ENCODE data around the gene TTF2. TPM values are rescaled to one million over a fixed set of nuclear protein-coding genes. Genes with fewer than 3 reads are reported as not detected.

The TTF2 gene
- polyA plus RNA-seq, 1 donor (not counting 4 experiments of a cell fraction or from before 2014, with no cell fraction given) = 23.0 TPM

- Histone ChIP-seq H3K9me1 (ENCODE audit: control insufficient read depth, extremely low read depth, insufficient read depth, low read length) (no peaks in the 10 kb centered on the region), H3K27ac (ENCODE audit: control insufficient read depth, insufficient read depth, low read length) (no peak overlapping the region), H3K4me3 (ENCODE audit: control insufficient read depth in 2 of 3, extremely low read depth in 1 of 3, insufficient read depth in 2 of 3, low read depth in 1 of 3, low read length in 3 of 3) (no peak overlapping the region), H3K4me1 (ENCODE audit: control insufficient read depth, extremely low read depth, insufficient read depth, low read length) (peaks cover 9% of the 10 kb centered on the region), H3K27me3 (ENCODE audit: control insufficient read depth, extremely low read depth, insufficient read depth, low read length) (no peaks in the 10 kb centered on the region), H3K9me3 (ENCODE audit: control insufficient read depth, low read depth, low read length) (no peaks in the 10 kb centered on the region), H2AFZ (ENCODE audit: control insufficient read depth, low read length) (no peak overlapping the region), H3K9ac (ENCODE audit: control insufficient read depth, extremely low read depth, insufficient read depth, low read length) (no peak overlapping the region), H4K20me1 (ENCODE audit: control insufficient read depth, extremely low read depth, insufficient read depth, low read length) (no peaks in the 10 kb centered on the region), H3K36me3 (ENCODE audit: control insufficient read depth in 2 of 2, extremely low read depth in 1 of 2, insufficient read depth in 2 of 2, low read length in 2 of 2) (no peaks in the 10 kb centered on the region), H3K79me2 (ENCODE audit: control insufficient read depth, insufficient read depth, low read length) (no peaks in the 10 kb centered on the region), H3K4me2 (ENCODE audit: control insufficient read depth, extremely low read depth, insufficient read depth, low read depth, low read length) (no peak overlapping the region)
- FAIRE-seq (no peak), DNase-seq (ENCODE audit: low read depth, low spot score) (no peak)
- TF ChIP-seq CTCF (optimal IDR thresholded peaks at IDR 0.05 in 1 of 3, IDR thresholded peaks at IDR 0.05 in 1 of 3, conservative IDR thresholded peaks at IDR 0.05 in 1 of 3; ENCODE audit: extremely low read depth in 1 of 3, insufficient read depth in 2 of 3, low read length in 3 of 3) (no peak), EZH2 (IDR thresholded peaks at IDR 0.05; ENCODE audit: low read length) (no peak)
- dilution Hi-C loops (cut with MboI; ENCODE audit: extremely low pct_ligation_motif_present, low sequenced_read_pairs) = no loop called here
These were observed 87.3 kb downstream of the TTF2 start for GRCh38 chr1:117147341-117147831.

DNA sequence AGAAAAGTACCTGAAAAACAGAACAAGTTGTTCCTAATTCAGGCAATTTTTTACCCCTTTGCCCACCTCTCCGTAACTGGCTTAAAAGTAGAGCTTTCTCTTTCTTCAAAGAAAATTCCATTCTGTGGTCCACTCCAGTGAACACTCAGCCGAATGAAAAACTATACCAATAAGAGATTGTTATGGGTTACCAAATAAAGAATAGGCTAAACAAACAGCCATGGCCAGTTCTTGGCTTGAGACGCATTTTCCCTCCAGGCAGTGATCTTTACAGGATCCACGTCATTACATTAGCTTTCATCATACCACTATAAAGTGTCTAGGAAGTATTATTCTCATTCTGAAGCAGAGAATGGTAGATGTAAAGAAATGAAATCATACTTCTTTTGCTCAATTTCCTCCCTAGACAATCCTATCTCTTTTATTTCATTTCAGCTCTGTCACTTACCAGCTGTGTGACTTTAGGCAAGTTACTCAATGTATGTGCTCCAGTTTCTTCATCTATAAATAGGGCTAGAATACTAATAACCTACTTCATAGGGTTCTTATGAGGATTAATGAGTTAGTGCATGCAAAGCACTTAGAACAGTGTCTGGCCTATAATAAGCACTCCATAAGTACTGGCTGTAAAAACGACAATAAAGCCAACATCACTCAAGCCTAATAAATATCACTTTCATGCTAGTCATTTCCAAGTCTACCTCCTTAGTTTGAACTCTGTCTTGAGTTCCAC lies 87.9 kb downstream of the TTF2 start:
- Histone ChIP-seq H3K27ac (ENCODE audit: control insufficient read depth, insufficient read depth, low read length) (no peak overlapping the region), H2AFZ (ENCODE audit: control insufficient read depth, low read length) (no peak overlapping the region), H3K79me2 (ENCODE audit: control insufficient read depth, insufficient read depth, low read length) (no peaks in the 10 kb centered on the region), H3K27me3 (ENCODE audit: control insufficient read depth, extremely low read depth, insufficient read depth, low read length) (no peaks in the 10 kb centered on the region), H3K4me2 (ENCODE audit: control insufficient read depth, extremely low read depth, insufficient read depth, low read depth, low read length) (no peak overlapping the region), H3K9ac (ENCODE audit: control insufficient read depth, extremely low read depth, insufficient read depth, low read length) (no peak overlapping the region), H3K36me3 (ENCODE audit: control insufficient read depth in 2 of 2, extremely low read depth in 1 of 2, insufficient read depth in 2 of 2, low read length in 2 of 2) (no peaks in the 10 kb centered on the region), H3K9me1 (ENCODE audit: control insufficient read depth, extremely low read depth, insufficient read depth, low read length) (no peaks in the 10 kb centered on the region), H4K20me1 (ENCODE audit: control insufficient read depth, extremely low read depth, insufficient read depth, low read length) (no peaks in the 10 kb centered on the region), H3K4me3 (ENCODE audit: control insufficient read depth in 2 of 3, extremely low read depth in 1 of 3, insufficient read depth in 2 of 3, low read depth in 1 of 3, low read length in 3 of 3) (no peak overlapping the region), H3K9me3 (ENCODE audit: control insufficient read depth, low read depth, low read length) (no peaks in the 10 kb centered on the region), H3K4me1 (ENCODE audit: control insufficient read depth, extremely low read depth, insufficient read depth, low read length) (peaks cover 9% of the 10 kb centered on the region)
- dilution Hi-C loops (cut with MboI; ENCODE audit: extremely low pct_ligation_motif_present, low sequenced_read_pairs) = no loop called here
- TF ChIP-seq EZH2 (IDR thresholded peaks at IDR 0.05; ENCODE audit: low read length) = no peak
- no peak for TF ChIP-seq CTCF (optimal IDR thresholded peaks at IDR 0.05 in 1 of 3, IDR thresholded peaks at IDR 0.05 in 1 of 3, conservative IDR thresholded peaks at IDR 0.05 in 1 of 3; ENCODE audit: extremely low read depth in 1 of 3, insufficient read depth in 2 of 3, low read length in 3 of 3)
- FAIRE-seq (no peak), DNase-seq (ENCODE audit: low read depth, low spot score) (no peak)

All from keratinocyte (primary cell).